GM19468 (cell line): ENCODE results near the gene GNA12.

Experiments
- ATAC-seq: cut with Tn5 transposase; IDR thresholded peaks from one replicate; pipeline ENCODE4 v1.9.1; 2021; ENCODE audit warnings: mild to moderate bottlenecking, moderate library complexity, moderate number of reproducible peaks; ENCODE audit not compliant: unreplicated experiment; ENCODE audit errors: extremely low read depth

Gene GNA12

DNA sequence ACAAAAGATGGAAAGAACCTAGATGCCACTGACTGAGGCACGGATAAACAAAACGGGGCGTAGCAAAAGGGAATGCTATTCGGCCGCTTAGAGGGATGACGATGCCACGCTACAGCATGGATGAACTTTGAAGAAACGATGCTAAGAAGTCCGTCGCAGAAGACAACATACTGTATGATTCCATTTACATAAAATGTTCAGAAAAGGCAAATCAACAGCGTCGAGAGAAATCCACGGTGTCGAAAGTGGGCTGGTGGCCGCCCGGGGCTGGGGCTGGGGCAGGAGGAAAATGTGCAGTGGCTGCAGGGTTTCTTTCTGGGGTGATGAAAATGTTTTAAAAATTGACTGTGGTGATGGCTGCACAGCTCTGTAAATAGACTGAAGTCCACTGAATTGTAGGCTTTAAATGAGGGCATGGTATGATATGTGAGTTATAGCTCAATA lies 24.1 kb downstream of the GNA12 start:
- ATAC-seq, result no peak

DNA sequence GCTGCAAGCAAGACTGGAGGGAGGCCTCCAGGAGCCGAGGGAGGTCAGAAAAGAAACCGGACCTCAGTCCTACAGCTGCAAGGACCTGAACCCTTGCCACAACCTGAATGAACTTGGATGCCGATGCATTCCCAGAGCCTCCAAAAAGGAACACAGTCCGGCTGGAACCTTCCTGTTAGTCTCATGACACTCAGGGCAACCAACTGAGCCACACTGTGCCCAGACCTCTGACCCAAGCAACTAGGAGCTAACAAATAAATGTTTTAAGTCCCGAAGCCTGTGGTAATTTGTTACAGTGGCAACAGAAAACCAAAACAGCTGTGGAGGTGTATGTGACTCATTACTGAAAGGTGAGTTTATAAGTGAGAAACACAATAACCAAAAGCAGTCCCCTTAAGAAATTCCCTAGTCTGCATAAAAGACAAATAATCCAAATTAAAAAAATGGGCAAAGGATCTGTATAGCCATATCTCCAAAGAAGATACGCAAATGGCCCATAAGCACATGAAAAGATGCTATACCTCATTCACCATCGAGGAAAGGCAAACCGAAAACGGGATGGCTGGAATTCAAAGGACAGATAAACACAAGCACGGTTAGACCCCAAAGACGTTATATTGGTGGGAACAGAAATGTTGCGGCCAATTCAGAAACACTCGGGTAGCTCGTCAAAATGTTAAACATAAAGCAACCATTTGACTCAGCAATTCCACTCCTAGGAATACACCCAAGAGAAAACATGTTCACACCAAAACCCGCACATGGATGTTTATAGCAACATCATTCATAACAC lies 24.8 kb downstream of the GNA12 start:
- no peak for ATAC-seq

DNA sequence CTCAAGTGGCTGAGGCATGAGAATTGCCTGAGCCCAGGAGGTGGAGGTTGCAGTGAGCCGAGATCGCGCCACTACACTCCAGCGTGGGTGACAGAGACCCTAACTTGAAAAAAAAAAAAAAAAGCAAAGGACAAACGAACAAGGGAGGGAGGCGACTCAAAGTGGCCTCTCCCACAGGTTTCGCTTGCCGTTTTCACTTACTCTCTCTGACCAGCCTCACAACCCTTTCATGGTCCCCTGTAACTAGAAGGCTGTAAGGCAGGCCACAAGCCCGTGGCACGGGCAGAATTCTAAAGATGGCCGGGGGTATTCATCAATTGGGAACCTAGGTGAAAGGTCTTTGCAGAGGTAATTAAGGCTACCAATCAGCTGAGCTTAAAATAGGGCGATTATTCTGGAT lies 25.5 kb downstream of the GNA12 start:
- no peak for ATAC-seq

DNA sequence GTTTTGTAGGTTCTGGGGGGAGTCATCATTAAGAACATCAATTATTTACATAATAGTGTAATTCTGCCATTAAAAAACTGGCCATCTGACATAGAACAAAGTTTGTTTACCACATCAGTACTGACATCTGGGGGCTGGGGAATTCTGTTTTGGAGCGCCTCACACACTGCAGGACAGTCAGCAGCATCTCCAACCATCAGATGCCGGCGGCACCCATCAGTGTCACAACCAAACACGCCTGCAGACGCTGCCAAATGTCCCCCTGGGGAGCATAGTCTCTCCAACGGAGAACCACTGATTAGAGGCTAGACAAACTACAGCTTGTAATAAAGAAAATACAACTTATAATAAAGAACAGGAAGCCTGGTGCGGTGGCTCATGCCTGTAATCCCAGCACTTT lies 26.0 kb downstream of the GNA12 start:
- ATAC-seq, result no peak

DNA sequence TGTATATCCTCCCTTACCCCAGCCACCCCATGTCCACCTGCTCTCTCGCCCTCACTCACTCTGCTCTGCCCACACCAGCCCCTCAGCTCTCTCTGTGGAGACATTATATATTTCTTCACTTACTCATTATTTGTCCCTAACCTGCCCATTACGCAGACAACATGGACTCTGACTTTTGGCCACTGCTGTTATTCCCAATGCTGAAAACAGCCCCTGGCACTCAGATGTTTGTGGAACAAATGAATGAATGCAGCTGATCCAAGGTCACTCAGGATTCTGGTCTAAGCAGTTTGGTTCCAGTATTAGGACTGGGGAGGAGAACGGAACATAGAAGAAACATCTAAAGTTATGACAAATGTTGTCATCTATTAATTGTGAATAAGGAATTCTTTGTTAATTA lies 26.7 kb downstream of the GNA12 start:
- ATAC-seq, result no peak

DNA sequence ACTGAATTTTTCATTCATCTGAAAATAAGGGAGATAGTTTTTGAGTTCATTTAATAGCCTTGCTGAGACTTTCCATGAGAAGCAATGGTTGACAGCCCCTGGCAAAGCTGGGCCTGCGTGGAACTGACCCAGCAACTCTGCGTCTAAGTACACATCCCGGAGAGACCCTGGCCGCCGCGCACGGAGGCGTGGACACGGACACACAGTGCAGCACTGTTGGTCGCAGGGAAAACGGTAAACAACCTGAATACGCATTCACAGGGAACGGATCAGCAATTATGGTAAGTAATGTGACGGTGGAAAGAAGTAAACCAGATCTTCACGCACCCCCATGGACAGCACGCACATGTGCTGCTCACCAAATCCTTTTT lies 28.2 kb downstream of the GNA12 start:
- no peak for ATAC-seq

DNA sequence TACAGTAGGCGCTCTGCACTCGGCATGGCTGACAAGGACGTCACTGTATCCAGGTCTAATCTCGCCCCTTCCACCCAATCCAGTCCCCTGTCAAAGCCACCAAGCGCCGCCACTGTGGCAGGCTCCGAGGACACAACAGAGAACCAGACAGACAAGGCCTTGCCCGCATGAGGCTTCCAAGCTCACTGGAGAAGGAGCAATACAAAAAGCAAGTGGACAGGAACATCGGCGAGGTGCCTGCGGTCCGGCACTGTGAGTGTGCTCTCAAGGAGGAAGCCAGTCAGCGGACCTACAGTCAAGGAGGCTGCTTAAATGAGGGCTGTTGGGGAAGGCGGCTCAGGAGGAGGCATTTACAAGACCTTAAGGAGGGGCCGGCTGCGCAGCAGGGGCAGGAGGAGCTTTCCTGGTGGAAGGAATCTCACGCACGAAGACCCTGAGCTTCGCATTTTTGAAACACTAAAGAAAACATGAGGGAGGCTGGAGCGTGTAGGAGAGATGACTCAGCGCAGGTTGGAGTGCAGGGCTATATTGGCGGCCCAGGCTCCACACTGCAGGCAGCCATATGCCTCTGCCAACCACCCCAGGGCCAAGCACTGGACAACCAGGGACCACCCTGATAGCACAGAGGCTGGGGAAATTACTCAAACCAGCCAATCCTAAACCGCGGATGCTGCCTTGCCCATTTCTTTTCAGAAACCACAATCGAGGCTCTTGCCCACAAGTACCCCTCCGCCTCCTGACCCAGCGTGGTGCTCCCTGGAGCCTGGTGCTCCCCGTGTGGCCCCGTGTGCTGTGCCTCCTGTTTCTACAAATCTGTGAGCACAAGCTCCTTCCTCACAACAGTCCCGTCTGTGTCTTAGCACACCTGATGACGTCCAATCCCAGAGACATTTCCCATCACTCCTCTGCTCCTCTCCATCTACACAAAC lies 28.9 kb downstream of the GNA12 start:
- ATAC-seq, result no peak

DNA sequence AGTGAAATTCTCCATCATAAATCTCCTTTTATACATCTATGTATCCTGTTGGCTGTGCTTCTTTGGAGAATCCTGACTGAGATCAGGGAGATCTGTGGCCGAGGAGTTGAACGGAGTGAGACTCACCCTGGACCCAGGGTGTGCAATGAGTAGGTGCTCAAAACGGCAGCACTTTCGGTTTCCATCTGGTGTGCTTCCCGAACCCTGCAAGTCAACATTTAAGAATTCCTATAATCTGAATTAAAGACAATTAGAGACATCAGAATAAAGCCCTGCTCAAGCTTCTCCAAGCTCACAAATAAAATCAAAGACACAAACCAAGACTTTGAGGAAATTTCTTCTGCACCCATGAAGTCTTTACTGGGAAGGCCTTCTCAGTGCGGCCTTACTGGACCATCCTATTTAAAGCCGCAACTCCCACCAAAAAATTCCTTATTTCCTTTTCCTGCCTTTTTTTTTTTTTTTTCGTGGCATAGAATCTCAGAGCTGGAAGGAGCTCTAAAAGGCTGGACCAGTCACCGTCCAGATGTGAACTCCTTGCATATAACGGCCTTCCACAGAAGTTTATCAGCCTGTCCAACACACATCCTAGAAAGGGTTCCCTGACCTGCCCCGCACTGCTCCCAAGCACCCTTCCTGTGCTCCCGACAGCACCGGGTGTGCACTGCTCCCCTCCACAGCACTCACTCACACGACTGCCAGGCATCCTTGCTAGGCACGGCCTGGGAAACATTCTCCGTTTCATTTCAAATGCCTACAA lies 29.7 kb downstream of the GNA12 start:
- ATAC-seq, result no peak

DNA sequence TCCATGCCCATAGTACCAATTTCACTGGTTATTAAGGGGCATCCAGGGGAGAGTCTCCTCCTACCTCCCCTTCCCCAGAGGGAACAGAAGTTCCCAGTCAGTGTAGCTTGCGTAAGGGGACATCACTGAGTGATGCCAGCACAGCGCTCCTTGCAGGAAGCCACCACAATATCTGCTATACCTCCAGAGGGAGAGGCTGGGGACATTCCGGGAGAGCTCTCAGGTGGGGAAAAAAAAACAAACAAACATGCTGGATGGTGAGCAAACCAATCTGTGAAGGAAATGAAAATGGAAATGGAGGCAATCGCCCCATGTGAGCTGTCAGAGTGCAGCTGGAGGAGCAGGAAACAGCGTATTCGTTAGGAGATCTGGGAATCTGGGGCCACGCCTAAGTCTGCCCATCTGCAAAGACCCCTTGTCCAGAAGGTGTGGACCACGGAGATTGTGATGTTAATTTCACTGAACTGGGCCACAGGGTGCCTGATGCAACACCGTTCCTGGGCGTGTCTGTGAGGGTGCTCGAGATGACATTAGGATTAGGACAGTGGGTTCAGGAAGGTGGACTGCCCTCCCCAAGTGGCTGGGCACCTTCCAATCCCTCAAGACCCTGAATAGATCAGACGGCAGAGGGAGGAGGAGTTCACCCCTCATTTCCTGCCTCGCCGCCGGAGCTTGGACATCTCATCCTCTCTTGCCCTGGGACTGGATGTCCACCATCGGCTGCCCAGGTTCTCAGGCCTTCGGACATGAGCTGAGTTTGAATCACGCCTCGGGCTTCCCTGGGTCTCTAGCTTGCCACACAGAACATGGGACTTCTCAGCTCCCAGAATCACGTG lies 30.5 kb downstream of the GNA12 start:
- no peak for ATAC-seq

DNA sequence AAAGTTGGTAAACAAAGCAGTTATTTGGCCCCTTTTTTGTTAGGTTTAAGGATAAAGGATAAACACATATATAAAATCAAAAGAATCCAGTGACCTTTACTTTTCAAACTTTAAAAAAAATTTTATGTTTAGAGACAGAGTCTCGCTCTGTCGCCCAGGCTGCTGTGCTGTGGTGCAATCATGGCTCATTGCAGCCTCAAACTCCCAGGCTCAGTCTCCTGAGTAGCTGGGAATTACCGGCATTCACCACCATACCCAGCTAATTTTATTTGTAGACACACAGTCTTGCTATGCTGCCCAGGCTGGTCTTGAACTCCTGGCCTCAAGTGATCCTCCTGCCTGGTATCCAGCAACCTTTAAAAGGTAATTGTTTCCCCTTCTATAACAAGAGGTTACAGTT lies 31.3 kb downstream of the GNA12 start:
- no peak for ATAC-seq

DNA sequence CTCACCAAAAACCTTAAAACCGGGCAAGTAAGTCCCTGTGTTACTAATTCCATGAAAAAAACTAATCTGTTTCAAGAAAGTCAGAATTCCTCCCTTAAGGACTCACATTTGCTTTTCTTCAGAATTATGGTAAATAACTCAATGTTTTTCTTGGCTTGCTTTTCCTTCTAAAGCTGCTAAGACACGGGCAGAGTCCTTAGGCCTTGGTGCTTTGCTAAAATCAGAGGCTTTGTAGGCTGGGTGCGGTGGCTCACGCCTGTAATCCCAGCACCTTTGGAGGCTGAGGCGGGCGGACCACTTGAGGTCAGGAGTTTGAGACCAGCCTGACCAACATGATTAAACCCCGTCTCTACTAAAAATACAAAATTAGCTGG lies 32.0 kb downstream of the GNA12 start:
- ATAC-seq, result no peak

DNA sequence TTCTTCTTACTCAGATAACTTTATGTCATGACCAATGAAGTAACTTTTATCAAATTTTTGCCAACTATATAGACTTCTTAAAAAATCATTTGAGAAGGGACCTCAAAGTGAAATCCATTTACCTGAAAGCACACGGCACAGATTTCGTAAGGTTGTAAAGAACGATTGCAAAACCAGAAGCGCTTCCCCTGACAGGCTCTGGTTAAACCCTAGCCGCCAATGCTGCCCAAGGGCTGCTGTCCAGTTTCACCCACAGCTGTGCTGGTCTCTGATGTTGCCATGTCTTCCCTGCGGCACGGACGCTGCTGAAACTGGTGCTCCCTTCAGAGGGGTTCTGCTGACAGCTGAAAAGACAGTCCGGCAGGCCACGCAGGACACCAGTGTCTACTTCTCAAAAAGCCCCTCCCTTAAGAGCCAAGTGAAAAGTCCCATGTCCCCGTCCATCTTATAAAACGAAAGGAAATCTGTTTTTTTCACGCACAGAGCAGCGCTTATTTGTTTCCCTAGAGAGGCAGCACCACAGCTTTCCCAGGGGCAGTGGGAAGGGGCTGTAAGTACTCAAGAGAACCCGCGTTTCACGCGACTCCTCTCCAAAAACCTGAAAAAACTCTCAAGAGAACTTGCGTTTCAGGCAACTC lies 32.5 kb downstream of the GNA12 start:
- no peak for ATAC-seq

DNA sequence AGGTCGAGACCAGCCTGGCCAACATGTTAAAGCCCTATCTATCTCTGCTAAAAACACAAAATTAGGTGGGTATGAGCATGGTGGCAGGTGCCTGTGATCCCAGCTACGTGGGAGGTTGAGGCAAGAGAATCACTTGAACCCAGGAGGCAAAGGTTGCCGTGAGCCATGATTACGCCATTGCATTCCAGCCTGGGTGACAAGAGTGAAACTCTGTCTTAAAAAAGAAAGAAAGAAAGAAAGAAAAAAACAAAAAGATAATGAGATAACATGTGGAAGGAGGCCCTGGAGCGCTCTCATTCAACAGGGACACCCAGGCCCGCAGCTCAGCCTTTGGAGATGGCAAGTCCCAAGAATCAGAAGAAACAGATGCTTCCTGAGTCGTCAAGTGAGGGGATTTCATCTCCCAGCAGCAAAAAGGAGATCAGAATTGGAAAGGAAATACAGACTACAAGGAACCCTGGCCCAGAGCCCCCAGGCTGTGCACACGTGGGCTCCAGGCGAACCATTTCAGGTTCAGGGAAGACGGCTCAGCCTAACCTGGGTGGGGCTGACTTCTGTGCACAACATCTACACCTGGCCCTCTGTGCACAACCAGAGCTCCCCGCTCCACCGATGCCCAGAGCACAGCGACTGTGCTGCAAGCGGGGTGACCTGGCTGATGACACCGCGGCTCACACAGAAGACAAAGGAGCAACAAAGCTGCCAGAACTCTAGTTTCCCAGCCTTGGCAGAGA lies 33.3 kb downstream of the GNA12 start:
- no peak for ATAC-seq

DNA sequence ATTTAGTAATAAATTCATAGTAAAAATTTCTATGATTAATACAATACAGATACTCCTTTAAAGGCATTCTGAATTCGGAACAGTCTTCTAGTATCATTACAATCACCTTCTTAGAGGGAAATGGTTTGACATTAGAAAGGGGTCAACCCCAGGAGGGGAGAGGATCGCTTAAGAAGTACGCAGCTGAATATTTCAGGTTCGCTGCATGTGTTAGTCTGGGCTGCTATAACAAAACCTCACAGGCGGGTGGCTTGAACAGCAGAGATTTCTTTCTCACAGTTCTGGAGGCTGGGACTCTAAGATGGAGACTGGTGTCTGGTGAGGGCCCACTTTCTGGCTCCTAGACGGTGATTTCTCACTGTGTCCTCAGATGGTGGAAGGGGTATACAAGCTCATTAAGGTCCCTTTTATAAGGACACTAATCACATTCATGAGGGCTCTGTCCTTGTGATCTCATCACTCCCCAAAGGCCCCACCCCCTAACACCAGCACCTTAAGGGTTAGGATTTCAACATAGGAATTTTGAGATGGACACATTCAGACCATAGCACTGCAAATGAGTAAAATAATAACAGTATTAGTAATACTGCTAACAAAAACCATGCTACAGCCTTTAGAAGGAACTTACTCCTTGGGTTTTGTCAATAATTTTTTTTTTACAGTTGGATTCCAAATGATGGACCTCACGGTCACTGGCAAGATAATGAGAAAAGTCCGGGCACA lies 34.0 kb downstream of the GNA12 start:
- no peak for ATAC-seq

DNA sequence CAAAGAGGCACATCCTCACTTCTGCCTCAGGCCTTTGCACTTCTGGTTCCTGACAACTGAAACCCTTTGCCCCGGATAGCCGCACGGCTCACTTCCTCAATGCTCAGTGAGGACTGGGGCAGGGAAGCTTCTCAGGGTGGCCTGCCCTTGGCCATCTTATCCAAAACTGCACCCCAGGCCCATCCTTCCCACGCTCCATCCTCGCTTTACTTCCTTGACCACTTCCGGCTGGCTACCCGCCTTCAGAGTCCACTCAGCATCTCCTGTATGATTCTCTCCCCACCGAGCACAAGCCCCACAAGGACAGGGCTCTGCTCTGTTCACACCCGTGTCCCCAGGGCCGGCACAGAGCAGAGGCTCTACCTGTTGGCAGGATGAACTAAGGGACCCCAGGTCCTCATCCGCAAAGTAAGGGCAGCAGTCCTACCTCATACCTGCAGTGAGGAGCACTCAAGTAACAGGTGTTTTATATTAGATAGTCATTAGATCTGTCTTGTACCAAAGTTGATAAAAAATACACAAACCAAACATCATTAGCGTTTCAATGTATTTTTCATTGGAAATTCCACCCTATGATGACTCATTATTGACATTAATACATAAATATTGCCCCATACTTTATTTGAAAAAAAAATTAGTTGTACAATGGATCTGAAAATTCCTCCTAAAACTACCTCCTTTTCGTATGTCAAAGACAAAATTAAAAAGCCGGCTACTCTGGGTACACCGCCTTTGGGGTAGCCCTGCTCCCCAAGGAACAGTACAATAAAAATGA lies 35.0 kb downstream of the GNA12 start:
- no peak for ATAC-seq

DNA sequence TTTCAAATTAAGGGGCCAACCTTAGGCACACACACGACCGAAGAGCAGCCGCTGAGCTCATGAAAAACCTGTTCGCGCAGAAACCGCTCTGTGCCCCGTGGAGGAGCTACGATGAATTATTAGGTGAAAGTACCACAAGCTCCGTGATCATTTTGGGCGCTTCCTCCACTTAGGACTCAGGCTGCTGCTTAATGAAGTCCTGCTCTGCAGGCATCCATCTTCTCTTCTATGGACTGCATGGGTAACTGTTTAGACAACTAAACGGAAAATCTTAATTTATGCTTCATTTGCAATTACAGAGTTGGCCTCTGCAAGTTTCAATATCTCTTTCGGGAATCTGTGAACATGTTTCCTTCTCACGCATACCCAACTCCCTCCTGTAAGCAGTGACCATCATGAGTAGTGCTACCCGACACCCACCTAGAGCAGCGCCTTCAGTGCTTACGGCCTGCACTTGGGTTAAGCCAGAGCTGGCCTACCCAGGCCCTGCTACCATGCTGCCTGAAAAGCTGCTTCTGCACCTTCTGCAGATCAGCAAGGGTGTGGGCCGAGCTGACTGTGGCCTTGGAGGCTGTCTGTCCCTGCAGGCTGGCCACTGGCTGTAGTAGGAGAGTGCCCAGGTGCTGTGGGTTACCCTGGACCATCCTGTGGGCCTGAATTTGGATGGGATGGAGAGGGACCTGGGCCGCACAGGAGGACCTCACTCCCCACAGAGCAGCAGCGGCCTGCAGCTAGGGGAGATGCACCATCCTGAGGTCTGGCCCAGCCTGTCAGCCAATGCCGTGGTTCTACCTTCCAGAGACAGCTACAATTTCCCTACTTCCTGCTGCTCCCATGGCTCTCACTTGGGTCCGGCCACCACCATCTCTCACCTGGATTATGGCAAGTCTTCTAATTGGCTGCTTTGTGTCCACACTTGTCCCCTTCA lies 36.0 kb downstream of the GNA12 start:
- no peak for ATAC-seq
